Measurements from ENCODE around the gene NFIX. TPM values are rescaled to one million over a fixed set of nuclear protein-coding genes. Genes with fewer than 3 reads are reported as not detected.

Gene NFIX
- total and polyA plus RNA-seq, 9 of the 15 experiments (the other 6 are each of a cell fraction or from before 2014, with no cell fraction given): 0.28 to 26.8 (median 5.4) TPM

DNA sequence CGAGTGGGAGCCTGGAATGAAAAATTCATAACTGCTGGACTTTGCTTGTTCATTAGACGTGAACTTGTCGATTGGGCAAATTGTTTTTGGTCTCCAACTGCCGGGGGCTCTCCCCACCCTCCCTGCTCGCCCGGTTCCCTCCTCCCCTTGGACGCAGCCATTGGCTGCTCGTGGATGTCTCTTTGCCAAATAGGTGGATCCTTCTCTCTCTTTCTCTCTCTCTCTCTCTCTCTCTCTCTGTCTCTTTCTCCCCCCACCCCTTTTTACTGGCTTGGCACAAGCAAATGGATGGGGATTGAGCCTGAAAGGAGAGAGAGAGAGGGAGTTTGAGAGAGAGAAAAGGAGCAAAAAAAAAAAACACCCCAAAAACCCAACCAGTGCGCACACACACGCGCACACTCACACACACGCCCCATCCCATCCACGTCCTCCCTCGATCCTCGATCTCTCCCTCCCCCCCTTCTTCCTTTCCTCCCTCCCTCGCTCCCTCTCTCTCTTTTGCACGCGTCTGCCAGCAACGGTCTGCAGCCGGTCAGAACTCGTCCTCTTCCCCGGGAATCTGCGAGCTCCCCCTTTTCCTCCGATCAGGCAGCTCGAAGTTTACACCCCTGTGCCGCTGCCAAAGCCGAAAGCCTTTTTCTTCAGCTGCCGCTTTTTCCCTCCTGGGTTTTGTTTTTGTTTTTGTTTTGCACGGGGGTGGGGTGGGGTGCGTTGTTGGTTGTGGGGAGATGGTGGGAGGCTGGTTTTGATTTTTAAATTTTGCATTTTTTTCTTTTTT is 27.8 kb downstream of the NFIX start (continued):
- TF ChIP-seq, protein P1, sequence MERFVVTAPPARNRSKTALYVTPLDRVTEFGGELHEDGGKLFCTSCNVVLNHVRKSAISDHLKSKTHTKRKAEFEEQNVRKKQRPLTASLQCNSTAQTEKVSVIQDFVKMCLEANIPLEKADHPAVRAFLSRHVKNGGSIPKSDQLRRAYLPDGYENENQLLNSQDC (CRISPR knock-in tag; IDR thresholded peaks at IDR 0.05): no peak
- TF ChIP-seq, protein P2, sequence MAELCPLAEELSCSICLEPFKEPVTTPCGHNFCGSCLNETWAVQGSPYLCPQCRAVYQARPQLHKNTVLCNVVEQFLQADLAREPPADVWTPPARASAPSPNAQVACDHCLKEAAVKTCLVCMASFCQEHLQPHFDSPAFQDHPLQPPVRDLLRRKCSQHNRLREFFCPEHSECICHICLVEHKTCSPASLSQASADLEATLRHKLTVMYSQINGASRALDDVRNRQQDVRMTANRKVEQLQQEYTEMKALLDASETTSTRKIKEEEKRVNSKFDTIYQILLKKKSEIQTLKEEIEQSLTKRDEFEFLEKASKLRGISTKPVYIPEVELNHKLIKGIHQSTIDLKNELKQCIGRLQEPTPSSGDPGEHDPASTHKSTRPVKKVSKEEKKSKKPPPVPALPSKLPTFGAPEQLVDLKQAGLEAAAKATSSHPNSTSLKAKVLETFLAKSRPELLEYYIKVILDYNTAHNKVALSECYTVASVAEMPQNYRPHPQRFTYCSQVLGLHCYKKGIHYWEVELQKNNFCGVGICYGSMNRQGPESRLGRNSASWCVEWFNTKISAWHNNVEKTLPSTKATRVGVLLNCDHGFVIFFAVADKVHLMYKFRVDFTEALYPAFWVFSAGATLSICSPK (IDR thresholded peaks at IDR 0.05; ENCODE audit: borderline replicate concordance): 0 out of 2 replicates have a peak, but pooled peaks have one; percentile 39
- TF ChIP-seq HNRNPH1 (optimal IDR thresholded peaks at IDR 0.05; ENCODE audit: low read depth, low read length) (no peak), POLR2AphosphoS5 (IDR thresholded peaks at IDR 0.05; ENCODE audit: control insufficient read depth, insufficient read depth, low read depth, low read length) (no peak), ZNF274 (IDR thresholded peaks at IDR 0.05; ENCODE audit: borderline replicate concordance, low read depth, low read length) (no peak), BCL6 (CRISPR knock-in tag; IDR thresholded peaks at IDR 0.05) (no peak), CBX5 (IDR thresholded peaks at IDR 0.05; ENCODE audit: borderline replicate concordance, low read depth) (no peak), GTF2E2 (tag; IDR thresholded peaks at IDR 0.05) (no peak), MYNN (IDR thresholded peaks at IDR 0.05) (0 out of 2 replicates have a peak, but pooled peaks have one; percentile 63), MYNN (CRISPR knock-in tag; IDR thresholded peaks at IDR 0.05) (no peak), GATAD2A (IDR thresholded peaks at IDR 0.05) (peak; percentile 90), YY1 (IDR thresholded peaks at IDR 0.05; ENCODE audit: borderline replicate concordance in 1 of 3, control insufficient read depth in 1 of 3, extremely low read depth in 1 of 3, insufficient read depth in 3 of 3, insufficient read length in 1 of 3, insufficient replicate concordance in 2 of 3, low read depth in 1 of 3, low read length in 2 of 3) (peak in 1 of 3 experiments; percentile 45), TGIF2 (CRISPR knock-in tag; IDR thresholded peaks at IDR 0.05) (no peak), NCOA4 (IDR thresholded peaks at IDR 0.05; ENCODE audit: partially characterized antibody) (no peak), MAFG (tag; conservative IDR thresholded peaks at IDR 0.05) (no peak)
- TF ChIP-seq, protein P3, sequence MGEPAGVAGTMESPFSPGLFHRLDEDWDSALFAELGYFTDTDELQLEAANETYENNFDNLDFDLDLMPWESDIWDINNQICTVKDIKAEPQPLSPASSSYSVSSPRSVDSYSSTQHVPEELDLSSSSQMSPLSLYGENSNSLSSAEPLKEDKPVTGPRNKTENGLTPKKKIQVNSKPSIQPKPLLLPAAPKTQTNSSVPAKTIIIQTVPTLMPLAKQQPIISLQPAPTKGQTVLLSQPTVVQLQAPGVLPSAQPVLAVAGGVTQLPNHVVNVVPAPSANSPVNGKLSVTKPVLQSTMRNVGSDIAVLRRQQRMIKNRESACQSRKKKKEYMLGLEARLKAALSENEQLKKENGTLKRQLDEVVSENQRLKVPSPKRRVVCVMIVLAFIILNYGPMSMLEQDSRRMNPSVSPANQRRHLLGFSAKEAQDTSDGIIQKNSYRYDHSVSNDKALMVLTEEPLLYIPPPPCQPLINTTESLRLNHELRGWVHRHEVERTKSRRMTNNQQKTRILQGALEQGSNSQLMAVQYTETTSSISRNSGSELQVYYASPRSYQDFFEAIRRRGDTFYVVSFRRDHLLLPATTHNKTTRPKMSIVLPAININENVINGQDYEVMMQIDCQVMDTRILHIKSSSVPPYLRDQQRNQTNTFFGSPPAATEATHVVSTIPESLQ (CRISPR knock-in tag; IDR thresholded peaks at IDR 0.05): no peak
- TF ChIP-seq, protein P4, sequence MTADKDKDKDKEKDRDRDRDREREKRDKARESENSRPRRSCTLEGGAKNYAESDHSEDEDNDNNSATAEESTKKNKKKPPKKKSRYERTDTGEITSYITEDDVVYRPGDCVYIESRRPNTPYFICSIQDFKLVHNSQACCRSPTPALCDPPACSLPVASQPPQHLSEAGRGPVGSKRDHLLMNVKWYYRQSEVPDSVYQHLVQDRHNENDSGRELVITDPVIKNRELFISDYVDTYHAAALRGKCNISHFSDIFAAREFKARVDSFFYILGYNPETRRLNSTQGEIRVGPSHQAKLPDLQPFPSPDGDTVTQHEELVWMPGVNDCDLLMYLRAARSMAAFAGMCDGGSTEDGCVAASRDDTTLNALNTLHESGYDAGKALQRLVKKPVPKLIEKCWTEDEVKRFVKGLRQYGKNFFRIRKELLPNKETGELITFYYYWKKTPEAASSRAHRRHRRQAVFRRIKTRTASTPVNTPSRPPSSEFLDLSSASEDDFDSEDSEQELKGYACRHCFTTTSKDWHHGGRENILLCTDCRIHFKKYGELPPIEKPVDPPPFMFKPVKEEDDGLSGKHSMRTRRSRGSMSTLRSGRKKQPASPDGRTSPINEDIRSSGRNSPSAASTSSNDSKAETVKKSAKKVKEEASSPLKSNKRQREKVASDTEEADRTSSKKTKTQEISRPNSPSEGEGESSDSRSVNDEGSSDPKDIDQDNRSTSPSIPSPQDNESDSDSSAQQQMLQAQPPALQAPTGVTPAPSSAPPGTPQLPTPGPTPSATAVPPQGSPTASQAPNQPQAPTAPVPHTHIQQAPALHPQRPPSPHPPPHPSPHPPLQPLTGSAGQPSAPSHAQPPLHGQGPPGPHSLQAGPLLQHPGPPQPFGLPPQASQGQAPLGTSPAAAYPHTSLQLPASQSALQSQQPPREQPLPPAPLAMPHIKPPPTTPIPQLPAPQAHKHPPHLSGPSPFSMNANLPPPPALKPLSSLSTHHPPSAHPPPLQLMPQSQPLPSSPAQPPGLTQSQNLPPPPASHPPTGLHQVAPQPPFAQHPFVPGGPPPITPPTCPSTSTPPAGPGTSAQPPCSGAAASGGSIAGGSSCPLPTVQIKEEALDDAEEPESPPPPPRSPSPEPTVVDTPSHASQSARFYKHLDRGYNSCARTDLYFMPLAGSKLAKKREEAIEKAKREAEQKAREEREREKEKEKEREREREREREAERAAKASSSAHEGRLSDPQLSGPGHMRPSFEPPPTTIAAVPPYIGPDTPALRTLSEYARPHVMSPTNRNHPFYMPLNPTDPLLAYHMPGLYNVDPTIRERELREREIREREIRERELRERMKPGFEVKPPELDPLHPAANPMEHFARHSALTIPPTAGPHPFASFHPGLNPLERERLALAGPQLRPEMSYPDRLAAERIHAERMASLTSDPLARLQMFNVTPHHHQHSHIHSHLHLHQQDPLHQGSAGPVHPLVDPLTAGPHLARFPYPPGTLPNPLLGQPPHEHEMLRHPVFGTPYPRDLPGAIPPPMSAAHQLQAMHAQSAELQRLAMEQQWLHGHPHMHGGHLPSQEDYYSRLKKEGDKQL (CRISPR knock-in tag; IDR thresholded peaks at IDR 0.05; ENCODE audit: borderline replicate concordance): no peak
